ENCODE results near the gene GSTM3.
"Not testable (repeated sequence)": the region's sequence is repeated elsewhere in the genome, so short reads cannot be mapped to it uniquely, and the experiment has no call there.

- TF ChIP-seq EZH2 (IDR thresholded peaks at IDR 0.05; ENCODE audit: insufficient read depth, poor library complexity, severe bottlenecking); EZH2phosphoT487 (IDR thresholded peaks at IDR 0.05; ENCODE audit: insufficient read depth, low read depth): not testable (repeated sequence)
Observed at GRCh38 chr1:109684777-109685176, 56.1 kb downstream of the GSTM3 start.
